C4-2B (cell line): ENCODE data around the gene SWAP70.

Experiments used
- ZFX ChIP-seq: fragments of 450-650 bp; IDR thresholded peaks from 2 replicates; pipeline ENCODE4 v1.6.1; 2017
- TF ChIP-seq, protein P1 (sequence below): fragments of 450-650 bp; conservative IDR thresholded peaks from 2 replicates; pipeline ENCODE4 v1.5.1; 2017; ENCODE audit warnings: mild to moderate bottlenecking

DNA sequence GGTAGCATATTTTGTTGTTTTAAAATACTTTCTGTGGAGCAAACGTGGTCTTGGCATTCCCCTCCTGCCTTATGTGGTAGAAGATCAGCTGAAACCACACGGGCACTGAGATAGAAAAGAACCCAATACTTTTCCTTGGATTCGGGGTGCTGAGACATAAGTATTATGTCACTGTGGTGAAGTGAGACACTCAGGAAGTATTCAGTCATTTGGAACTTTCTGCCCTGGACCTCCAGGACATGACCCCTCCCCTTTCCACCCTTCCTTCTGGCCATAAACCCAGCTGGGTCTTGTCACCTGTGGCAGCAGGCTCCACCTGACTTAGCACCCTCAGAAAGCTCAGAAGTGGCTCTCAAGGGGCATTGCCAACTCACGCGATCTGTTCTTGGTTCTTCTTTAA lies 123.4 kb downstream of the SWAP70 start:
- TF ChIP-seq, protein P1, sequence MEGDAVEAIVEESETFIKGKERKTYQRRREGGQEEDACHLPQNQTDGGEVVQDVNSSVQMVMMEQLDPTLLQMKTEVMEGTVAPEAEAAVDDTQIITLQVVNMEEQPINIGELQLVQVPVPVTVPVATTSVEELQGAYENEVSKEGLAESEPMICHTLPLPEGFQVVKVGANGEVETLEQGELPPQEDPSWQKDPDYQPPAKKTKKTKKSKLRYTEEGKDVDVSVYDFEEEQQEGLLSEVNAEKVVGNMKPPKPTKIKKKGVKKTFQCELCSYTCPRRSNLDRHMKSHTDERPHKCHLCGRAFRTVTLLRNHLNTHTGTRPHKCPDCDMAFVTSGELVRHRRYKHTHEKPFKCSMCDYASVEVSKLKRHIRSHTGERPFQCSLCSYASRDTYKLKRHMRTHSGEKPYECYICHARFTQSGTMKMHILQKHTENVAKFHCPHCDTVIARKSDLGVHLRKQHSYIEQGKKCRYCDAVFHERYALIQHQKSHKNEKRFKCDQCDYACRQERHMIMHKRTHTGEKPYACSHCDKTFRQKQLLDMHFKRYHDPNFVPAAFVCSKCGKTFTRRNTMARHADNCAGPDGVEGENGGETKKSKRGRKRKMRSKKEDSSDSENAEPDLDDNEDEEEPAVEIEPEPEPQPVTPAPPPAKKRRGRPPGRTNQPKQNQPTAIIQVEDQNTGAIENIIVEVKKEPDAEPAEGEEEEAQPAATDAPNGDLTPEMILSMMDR, result no peak
- TF ChIP-seq ZFX, result no peak
